HG03469 (cell line): Measurements from ENCODE around the gene COQ8A.

Experiments
- ATAC-seq: cut with Tn5 transposase; IDR thresholded peaks from one replicate; pipeline ENCODE4 v1.9.1; 2021; ENCODE audit warnings: mild to moderate bottlenecking, moderate library complexity, moderate number of reproducible peaks; ENCODE audit not compliant: unreplicated experiment

Gene COQ8A

DNA sequence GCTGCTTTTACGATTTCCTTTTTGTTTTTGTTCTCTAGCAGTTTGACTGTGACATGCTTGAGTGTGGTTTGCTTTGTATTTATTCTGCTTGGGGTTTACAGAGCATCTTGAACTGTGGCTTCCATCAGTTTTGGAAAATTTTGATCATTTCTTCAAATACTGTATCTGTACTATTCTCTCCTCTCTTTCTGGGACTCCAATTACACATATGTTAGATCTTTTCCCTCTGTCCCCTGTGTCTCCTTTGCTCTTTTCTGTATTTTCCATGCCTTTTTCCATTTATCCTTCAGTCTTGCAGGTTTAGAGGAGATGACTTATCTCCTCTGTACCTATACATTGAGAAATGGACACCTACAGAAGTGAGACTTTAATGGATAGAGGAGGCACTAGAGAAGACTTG lies 31.7 kb downstream of the COQ8A start:
- ATAC-seq: no peak

DNA sequence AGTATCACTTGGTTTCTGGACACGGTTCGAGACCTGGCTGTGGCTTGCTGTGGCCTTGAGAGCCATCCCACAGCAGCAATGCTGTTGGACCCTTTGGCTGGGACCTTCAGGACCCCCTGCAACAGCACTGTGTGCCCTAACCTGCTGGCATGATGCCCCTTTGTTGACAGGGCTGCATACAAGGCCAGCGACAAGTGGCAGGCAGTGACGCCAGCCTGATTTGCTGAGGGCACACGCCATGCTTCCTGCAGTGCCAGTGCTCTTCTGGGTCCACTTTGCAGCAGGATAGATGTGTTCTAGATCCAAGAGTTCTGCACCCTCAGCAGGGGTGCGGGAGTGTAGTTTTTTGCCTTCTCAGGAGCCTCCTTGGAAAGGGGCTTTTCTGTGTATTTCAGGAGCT lies 32.8 kb downstream of the COQ8A start:
- no peak for ATAC-seq

GRCh38 chr1:226973371-226973897 lies 33.3 kb downstream of the COQ8A start:
- ATAC-seq: no peak

DNA sequence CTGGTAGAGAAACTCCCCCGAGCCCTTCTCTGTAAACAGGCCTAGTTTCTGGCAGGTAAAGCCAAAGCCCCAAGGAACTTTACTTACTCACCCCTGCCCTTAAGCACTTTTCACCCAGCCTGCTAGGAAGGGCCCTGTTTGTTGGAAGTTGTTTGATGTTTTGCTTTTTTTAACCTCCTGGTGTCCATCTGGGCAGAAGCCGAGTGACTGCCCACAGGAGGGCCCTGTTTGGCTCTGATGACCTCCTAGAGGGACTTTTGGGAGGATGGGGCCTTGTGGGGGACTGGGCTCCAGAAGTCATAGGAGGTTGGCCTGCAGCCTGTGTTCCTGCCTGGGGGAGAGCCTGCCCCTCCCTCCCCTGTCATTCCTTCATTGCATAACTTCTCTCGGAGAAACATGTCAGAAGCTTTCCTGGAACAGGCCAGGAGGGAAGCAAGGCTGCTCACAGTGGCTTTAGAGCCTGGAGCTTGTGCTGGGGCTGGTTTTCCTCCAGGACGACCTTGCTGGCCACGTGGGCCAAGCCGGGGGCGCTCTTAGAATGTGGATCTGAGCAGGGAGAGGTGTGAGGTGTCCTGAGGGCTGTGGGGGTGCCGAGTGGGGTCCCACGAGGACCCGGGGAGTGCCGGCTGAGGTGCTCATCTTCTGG lies 33.9 kb downstream of the COQ8A start:
- no peak for ATAC-seq

DNA sequence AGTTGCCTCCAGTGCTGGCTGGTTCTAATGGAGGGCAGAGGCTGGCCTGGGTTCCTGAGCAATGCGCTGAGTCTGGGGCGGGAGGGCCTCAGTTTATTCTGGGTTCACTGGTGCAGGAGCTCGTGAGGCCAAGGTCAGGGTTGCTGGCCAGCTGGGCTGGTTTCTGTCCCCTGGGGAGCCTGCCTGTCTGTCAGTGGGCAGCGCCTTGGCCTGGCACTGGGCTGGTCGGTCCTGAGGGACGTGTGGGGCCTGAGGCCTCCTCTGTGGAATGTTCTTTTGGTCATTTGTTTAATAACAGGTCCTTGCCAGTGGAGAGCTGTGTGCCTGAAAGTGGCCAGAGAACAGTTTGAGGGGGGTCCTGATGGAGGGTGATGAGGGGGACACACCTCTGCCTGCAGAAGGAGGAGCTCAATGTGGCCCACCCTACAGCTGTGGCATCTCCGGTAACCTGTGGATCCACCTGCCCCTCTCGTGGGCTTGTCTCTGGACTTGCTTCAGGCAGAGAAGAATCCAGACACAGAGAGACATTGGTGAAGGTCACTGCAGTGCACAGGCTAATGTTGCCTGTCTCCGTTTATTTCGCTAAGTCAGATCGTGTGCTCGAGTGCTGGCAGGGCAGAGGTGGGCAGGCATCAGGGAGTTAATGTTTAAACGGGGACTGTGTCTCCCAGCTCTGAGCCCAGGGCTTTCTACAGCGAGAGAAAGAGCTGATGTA lies 34.6 kb downstream of the COQ8A start:
- ATAC-seq: no peak

DNA sequence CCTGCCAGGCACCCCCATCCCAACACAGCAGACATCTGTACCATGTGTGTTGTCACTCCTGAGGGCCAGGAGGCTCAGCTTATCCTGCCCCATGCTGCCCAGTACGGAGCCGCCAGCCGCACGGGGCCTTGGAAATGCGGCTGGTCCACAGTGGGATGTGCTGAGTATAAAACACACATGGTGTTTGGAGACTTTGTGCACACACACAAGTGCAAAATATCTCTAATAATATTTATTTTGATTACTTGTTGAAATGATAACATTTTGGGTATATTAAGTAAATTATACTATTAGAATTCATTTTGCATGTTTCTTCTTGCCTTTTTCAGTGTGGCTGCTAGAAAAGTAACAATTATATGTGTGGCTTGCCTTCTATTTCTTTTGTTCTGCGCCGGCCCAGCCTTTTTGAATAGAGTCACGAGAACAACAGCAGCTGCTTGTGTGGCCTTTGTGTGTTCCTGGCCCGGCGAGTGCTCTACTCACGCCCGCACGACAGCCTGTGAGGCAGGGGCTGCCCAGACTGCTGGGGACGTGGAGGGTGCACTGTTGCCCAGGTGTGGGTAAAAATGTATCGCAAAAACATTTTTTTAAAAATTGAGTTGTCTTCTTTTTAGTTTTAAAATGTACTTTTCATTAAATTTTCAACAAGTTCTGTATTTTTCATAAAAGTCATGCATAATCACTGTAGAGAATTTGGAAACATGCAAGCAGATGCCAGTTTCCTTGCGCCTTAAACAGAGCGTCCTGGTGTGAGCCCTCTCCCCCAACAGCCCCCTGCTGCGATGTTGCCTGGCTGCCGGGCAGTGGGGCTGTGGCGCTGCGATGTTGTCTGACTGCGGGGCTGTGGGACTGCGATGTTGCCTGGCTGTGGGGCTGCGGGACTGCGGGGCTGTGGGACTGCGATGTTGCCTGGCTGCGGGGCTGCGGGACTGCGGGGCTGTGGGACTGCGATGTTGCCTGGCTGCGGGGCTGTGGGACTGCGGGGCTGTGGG lies 35.5 kb downstream of the COQ8A start:
- no peak for ATAC-seq

DNA sequence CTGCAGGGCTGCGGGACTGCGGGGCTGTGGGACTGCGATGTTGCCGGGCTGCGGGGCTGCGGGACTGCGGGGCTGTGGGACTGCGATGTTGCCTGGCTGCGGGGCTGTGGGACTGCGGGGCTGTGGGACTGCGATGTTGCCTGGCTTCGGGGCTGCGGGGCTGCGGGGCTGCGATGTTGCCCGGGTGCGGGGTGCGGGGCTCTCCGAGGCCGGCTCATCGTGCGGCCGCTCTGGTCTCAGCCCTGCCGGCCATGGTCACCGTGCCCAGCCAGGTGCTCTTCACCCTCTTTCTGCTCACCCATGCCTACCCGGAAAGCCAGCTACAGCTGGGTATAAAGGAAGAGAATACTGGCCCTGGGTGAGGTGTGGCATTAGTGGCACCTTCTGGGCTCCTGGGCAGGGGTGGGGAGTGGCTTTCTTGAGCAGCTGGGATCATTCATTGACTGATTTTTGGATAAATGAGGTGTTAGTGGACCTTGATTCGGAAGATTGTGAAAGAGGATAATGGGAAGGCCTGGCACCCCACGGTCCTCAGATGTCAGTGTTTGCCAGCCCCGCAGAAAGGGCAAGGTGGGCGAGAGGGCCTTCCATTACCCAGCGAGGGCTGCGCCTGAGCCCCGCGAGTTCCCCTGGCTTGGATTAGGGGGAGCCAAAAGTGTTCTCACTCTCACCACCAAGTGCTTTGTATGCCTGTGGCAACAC lies 36.3 kb downstream of the COQ8A start:
- ATAC-seq: no peak

GRCh38 chr1:226976978-226977642 lies 37.0 kb downstream of the COQ8A start:
- no peak for ATAC-seq

GRCh38 chr1:226977643-226978431 lies 37.7 kb downstream of the COQ8A start:
- no peak for ATAC-seq

DNA sequence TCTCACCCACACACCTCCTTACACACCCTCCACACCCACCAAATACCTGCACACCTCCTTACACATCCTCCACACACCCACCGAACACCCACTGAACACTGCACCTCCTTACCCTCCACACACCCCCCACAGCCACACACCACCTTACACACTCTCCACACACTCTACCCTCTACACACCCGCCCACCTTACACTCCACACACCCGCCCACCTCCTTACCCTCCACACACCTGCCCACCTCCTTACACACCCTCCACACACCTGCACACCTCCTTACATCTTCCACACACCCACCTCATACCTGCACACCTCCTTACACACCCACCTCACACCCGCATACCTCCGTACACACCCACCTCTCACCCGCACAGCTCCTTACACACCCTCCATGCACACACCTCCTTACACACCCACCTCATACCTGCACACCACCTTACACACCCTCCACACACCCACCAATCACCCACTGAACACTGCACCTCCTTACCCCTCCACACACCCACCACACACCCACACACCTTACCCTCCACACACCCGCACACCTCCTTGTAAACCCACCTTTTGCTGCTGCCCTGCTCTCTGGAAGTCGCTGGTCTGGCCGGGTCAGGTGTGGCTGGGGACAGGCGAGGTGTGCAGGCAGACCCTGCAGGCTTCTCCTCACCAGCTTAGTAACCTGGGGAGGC lies 38.5 kb downstream of the COQ8A start:
- no peak for ATAC-seq

DNA sequence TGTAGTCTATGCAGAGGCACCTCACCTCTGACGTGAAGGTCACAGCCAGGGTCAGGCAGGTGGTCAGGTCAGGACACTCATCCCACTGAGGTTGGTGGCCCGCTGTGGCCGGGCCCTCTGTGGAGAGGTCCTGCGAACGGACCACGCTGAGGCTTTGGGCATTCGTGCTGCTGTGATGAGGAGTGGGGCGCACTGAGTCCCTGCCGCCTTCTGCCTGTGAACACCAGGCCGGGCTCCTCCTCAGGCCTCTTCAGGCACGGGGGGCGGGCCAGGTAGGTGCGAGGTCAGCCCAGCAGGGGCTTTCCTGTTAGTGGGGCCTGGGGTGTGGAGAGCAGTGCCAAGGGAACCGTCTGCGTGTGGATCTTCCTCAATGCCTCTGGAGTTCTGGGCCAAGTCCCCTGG lies 39.0 kb downstream of the COQ8A start:
- ATAC-seq: no peak

GRCh38 chr1:226979517-226980121 lies 39.5 kb downstream of the COQ8A start:
- no peak for ATAC-seq

GRCh38 chr1:226980122-226980560 lies 40.0 kb downstream of the COQ8A start:
- ATAC-seq: no peak

GRCh38 chr1:226980565-226981385 lies 40.7 kb downstream of the COQ8A start:
- no peak for ATAC-seq

DNA sequence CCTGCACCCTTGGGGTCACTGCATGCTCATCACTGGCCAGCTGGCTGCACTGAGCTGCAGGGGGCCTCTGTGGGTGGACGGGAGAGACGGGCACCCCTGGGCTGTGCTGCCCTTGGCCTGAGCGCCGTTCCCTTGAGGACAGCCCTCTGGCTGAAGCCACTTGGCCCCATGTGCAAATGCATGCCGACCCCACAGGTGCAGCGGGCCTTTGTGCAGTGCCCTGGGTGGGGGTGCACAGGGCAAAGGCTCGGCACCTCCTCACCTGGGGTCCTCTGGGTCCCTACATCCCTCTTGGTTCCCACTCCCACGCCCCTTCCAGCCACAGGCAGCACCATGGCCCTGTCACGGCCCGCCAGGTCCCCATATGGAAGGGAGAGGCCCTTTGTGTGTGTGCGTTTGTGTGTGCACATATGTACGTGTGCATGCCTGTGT lies 41.3 kb downstream of the COQ8A start:
- no peak for ATAC-seq

GRCh38 chr1:226981838-226982237 lies 41.7 kb downstream of the COQ8A start:
- ATAC-seq: no peak

DNA sequence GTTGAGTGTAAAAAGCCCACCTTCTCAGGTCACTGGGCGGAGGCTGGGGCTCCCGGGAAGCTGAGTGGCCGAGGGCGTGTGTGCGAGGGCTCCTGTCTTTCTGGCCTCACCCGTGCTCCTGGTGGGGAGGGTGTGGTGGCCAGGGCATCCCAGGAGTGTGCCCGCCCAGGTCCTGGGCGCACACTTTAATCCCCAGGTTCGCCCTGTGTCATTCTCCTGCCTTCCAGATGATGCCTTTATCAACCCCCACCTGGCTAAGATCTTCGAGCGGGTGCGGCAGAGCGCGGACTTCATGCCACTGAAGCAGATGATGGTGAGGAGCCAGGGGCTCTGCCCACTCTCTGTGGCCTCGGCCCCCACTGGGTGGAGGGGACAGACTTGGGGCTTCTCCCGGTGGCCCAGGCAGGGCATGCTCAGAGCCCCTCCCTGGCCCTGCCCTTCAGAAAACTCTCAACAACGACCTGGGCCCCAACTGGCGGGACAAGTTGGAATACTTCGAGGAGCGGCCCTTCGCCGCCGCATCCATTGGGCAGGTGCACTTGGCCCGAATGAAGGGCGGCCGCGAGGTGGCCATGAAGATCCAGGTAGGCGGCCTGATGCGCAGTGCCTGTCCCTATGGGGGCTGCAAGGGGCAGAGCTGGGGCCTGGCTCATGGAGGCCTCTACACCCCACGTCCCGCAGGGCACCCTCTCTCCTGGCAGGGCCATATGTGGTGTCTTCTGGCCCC lies 42.5 kb downstream of the COQ8A start:
- ATAC-seq: no peak
